Activated CD8-positive, alpha-beta memory T cell treated with anti-CD3 and anti-CD28 coated beads for 48 hours (primary cell): ENCODE data around the gene BAG3.
"Not testable (repeated sequence)": the region's sequence is repeated elsewhere in the genome, so short reads cannot be mapped to it uniquely, and the experiment has no call there.

Experiments
- DNase-seq, 3 experiments: peaks; one replicate each; pipeline ENCODE4 v3.0.0-alpha.2; 2020; ENCODE audit warnings: low read depth in 2 of 3, low spot score in 2 of 3

Gene BAG3

DNA sequence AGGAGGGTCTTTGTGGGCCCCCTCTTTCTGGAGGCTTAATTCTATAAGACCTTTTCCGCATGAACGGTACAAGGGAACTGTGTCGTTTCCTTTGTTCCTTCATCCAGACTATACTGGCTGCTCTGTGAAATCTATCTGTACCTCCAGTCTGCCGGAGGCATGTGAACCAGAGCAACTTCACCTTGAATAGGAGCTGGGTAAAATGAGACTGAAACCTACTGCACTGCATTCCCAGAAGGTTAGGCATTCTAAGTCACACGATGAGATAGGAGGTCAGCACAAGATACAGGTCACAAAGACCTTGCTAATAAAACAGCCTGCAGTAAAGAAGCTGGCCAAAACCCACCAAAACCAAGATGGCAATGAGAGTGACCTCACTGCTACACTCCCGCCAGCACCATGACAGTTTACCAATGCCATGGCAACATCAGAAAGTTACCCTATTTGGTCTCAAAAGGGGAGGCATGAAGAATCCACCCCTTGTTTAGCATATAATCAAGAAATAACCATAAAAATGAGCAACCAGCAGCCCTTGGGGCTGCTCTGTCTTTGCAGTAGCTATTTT, 37.9 kb downstream of the BAG3 start:
- no peak for DNase-seq

DNA sequence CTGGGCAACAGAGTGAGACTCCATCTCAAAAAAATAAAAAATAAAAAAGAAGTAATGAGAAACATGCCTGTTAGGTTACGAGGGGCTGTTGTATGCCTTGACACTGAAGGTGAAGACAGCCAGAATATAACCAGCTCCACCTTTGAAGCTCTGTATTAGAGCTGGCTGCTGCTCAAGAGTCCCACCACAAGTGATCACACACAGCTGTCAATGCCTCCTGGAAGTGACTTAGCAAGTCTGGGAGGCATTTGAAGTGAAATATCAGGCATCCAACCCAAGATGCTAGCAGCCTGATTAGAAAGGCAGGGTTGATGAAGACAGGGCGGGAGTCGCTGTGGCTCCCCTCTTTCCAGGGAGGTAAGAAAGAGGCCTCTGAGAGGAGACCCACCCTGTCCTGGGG, 40.5 kb downstream of the BAG3 start:
- no peak for DNase-seq

GRCh38 chr10:119693262-119693957, 42.2 kb downstream of the BAG3 start:
- no peak for DNase-seq

GRCh38 chr10:119694608-119695007, 43.4 kb downstream of the BAG3 start:
- DNase-seq, result no peak

DNA sequence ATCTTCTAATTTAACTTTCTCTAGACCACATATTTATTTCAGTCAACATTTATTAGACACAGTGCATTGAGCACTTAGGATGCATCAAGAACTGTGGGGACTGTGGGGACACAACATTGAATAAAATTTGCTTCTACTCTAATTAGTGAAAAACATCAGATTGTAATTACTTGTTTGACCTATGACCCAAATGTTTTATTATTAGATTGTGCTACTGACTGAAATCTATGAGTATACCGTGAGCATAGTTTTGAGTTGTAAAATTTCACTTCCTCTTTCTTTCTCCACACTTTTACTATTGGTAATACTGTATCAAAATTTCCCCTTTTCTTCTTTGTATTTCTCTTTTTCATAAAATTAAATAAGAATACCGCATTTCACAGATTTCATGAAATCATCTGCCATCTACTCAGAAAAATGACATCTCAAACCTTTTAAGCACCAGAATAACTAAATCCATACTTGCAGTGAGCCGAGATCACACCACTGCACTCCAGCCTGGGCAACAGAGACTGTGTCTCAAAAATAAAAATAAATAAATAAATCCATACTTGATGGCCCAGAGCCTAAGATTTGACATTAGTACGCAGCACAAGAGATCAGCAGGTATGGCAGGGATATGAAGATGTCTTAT, 49.3 kb downstream of the BAG3 start:
- DNase-seq, result no peak

GRCh38 chr10:119701861-119702260, 50.7 kb downstream of the BAG3 start:
- DNase-seq, result no peak

DNA sequence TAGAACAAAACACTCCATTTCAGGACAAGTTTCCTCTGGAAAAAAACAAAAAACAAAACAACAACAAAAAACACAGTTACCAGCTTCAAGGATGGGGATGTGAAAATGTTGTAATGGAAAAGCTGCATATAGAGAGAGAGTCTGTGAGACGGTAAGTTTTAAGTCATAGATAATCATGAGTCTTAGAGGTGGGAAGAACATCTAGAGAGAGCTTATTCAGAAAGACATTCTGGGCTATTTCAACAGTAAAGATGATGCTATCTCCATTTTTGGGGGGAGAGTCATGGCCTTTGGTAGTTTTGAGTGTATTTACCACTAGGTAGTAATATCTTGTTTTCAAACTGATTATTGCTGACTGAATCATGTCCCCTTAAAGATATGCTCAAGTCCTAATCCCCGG, 51.4 kb downstream of the BAG3 start:
- DNase-seq, result no peak

DNA sequence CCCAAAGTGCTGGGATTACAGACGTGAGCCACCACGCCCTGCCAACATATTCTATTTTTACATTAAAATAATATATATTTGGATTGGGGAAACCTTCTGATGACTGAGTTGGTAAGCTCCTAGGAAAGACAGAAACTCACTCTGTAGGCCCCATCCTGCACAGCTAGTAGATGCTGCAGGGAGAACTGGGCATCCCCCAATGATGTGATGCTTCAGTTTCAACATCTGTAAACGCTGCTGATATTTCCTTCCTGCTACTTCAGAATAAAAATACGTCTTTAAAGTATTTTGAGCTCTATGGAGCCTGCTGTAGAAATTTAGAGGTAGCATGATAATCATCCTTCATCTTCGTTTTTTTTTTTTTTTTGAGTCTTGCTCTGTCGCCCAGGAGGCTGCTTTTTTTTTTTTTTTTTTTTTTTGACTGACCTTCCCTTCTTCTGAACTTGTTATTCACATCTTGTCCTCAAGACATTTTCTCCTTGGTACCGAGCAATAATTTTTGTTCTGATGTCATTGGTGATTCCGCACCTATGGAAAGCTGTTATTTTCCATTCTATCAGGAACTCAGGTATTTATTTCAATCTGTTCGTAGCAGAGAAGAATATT, 52.8 kb downstream of the BAG3 start:
- DNase-seq, result no peak

DNA sequence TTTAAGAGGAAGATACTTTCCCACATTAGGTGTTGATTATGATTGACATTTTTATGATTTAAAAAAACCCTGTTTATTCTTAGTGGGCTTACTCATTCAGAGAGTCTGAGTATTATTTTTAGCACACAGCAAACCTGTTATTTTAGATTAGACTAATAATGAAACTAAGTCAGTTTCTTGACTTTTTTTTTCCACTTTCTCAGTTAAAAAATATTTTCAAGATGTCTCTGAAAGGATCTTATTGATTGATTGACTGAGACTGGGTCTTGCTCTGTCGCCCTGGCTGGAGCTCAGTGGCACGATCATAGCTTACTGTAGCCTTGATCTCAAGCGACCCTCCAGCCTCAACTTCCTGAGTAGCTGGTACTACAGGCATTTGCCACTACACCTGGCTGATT, 54.3 kb downstream of the BAG3 start:
- no peak for DNase-seq

GRCh38 chr10:119706521-119707278, 55.5 kb downstream of the BAG3 start:
- no peak for DNase-seq

GRCh38 chr10:119707331-119707730, 56.2 kb downstream of the BAG3 start:
- not testable (repeated sequence) for DNase-seq

- DNase-seq, result not testable (repeated sequence)
These were observed 59.8 kb downstream of the BAG3 start for GRCh38 chr10:119710935-119711334.

DNA sequence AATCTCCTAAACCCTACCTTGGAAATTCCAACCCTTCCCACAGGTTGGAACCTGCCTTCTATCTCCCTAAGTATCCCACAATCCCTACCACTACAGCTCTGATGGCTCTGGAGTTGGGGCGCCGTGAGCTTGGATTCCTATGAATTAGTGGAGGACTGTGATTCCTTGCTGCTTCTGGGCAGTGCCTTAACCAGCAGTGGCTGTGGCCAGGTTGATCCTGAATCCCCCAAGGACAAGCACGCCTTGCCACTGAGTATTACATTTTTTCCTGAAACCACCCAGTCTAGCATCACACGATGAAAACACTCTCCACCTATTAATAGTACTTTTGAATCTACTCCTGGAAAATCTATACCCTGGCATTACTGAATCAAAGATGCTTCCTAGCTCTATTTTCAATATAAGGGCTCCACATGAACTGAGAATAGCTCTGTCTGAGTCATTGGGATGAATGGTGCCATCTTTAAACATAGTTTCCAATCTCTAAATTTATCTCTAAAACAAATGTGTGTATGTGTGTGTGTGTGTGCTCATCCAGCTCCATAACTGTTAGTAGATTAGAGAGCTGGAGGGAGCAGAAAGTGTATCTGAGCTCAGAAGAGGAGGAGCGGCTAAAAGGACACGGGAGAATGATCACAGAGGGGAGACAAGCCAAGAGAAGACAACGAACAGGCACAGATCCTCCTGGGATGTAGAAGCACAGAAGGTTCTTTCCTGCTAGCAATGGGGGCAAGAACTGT, 62.7 kb downstream of the BAG3 start:
- DNase-seq, result no peak

DNA sequence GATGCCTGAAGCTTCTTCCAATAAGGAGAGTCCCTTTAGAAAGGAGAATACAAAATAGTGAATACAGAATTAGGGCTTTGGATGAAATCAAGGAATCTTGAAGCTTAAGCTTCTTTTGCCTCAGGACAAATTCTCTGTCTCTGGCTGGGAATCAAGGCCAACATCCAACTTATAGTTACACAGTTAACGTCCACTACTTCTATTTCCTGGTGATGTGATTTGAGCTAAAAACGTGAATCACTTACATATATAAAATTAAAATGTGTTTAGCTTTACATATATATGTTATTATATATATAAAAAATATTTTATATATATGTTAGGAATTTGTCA, 63.3 kb downstream of the BAG3 start:
- no peak for DNase-seq

- no peak for DNase-seq
These were observed 64.7 kb downstream of the BAG3 start for GRCh38 chr10:119715628-119716505.

GRCh38 chr10:119723161-119723560, 72.0 kb downstream of the BAG3 start:
- DNase-seq, result no peak

DNA sequence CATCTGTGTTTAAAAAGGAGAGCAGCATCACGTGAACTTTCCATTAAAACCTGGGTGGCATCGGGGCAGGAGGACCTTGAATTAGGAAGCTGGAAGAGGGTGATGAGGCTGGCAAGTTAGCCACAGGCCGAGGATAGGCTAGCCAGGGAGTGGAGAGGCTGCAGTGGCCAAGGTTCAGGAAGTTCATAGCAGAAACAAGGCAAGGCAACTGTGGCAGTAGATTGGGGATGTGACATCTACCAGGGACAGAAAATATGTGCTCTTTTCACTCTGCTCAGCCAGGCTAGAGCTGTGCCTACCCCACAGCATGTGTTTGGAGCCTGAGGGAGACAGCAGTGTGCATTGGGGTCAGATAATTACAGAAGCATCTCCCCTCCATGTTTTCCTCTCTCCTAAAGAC, 72.4 kb downstream of the BAG3 start:
- DNase-seq, result no peak

DNA sequence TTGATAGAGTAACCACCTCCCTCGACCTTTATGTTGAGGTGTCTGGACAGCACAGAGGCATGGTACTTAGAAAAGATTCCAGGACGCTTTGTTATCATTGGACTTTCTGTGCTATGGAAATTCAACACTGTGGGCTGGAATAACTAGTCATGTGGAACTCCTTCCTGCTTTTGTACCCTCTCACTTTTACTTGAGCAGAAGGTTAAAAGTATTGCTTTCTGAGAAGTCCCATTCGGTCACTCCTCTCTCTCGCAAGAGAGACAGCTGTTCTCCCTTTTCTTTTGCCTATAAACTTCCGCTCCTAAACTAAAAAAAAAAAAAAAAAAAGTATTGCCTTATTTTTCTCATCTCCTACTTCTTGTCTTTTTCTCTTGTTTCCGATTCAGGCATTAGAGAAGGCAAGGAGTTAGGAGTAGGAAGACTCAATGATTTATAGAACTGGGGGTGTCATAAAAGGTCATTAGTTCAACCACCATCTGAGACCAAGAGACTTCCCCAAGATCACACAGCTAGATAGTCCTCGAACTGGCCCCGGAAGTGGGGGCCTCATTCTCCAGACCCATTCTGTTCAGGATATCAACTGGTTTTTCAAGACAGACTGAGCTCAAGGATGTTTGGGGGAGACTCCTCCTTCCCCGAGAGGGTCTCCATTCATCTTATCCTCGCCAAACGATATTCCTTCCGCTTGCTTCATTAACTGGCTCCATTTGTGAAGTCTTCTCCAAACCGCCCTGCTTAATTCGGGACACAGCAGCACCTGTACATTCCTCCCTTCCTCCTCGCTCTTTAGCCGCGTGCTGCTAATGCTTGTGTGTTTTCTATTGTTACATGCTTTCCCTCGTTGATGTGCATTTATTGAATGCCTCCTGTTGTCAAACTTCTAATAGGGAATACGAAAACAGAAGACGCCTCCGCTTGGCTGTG, 73.7 kb downstream of the BAG3 start:
- no peak for DNase-seq

DNA sequence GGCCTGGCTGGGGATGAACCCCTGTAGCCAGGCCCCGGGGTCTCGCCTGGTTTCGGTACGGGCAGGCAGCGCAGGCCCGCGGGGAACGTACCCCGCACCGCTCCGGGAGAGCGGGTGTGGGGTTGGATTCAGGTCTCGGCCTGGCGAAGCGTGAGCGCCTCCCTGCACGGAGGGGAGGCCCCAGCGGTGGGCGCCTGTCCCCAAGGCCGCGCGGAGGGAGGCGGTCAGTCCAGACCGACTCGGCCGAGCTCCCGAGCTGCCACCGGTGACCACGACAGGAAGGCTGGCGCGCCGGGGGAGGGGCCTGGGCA, 74.3 kb downstream of the BAG3 start:
- no peak for DNase-seq
